LoVo (cell line): Measurements from ENCODE around the gene NOP9.
A peak's percentile ranks its signal among the peaks of the same experiment; 100 is the strongest.

Experiments
- DNase-seq: peaks from one replicate; pipeline ENCODE4 v3.0.0-alpha.2; 2016; ENCODE audit warnings: low spot score

The NOP9 gene, protein sequence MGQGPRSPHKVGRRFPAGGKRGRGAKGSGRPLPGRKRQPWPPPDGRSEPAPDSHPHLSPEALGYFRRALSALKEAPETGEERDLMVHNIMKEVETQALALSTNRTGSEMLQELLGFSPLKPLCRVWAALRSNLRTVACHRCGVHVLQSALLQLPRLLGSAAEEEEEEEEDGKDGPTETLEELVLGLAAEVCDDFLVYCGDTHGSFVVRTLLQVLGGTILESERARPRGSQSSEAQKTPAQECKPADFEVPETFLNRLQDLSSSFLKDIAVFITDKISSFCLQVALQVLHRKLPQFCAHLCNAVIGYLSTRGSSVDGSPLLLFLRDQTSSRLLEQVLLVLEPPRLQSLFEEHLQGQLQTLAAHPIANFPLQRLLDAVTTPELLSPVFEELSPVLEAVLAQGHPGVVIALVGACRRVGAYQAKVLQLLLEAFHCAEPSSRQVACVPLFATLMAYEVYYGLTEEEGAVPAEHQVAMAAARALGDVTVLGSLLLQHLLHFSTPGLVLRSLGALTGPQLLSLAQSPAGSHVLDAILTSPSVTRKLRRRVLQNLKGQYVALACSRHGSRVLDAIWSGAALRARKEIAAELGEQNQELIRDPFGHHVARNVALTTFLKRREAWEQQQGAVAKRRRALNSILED

GRCh38 chr14:24299255-24300191 is at the start of gene NOP9, which contains the start of gene DHRS1:
TSS of gene NOP9 (plus strand) at chr14:24299850. CDS start at chr14:24299955, 105 bp downstream.
TSS of gene DHRS1 (minus strand) at chr14:24299780. CDS start at chr14:24299106, 674 bp downstream.
- peak; percentile 94 for DNase-seq

DNA sequence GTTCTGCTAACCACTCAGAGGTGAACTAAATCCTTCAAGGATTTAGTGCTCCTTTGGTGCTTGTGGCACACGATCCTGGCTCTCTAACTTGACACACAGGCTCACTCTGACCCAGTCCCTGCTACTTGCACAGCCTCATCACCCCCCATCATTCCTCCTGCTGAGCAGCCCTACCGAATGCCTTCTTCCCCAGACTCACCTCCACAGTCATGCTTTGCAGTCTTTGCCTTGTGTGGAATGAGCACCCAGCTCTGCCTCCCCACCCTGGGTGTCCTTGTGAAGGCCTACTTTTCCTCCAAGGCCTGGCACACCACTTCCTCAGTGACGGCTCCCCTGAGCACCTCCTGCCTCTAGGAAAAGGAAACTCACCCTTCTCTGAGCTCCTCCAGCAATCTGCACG is 49.3 kb upstream of the NOP9 start:
- DNase-seq: no peak

DNA sequence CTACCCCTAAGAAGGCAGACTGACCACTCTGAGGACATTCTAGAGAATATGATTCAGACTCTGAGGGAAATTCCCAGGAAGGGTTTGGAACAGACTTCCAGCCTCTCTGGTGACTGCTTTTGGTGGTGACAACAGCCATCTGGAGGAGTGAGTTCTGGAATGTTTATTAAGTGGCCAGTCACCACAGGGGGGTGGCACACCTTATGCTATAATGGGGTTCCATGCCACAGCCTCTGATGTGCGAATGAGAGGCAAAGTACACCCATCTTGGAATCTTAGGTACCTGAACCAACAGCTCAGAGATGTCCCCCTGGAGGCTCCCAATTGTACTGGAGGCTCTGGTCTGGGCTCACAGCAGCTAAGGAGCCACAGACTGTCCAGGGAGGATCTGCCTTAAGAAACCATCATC is 47.8 kb upstream of the NOP9 start:
- DNase-seq: no peak

GRCh38 chr14:24252289-24253124 is 47.1 kb upstream of the NOP9 start:
- no peak for DNase-seq

DNA sequence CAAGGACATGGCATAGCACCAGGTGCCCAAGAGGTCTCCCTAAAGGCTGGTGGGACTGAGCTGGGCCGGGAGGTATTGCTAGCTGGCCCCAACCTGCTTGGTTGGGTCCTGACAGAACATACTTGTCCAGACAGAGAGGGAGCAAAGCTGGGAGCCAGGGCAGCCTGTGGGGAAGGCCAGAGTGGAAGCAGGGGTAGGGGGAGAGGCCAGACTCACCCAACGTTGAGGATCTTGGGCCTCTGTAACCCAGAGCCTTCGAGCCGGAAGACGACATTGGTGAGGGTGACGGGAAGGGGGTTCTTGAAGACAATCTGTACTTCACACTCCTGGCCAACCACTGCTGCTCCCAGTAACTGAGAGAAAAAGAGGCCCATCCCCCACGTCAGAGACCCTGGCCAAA is 45.7 kb upstream of the NOP9 start:
- DNase-seq: no peak

- DNase-seq: no peak
These were observed 44.8 kb upstream of the NOP9 start for GRCh38 chr14:24254630-24255392.

DNA sequence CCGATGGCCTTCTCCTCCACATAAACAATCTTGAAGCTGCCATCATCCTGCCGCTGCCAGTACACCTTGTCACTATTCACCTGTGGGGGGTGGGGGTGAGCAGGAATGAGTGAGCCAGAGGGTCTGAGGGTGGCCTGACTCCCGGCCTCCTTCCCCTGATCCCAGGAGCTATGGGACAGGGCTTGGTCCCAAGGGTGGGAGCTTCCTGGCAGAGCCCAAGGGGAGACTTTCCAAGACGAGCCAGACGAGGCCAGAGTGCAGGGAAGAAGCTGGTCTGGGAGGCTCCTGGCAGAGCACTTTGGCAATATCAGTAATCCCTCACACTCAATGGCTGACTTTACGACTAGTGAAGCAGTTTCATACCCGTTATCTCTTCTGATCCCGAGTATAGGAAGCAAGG is 44.2 kb upstream of the NOP9 start:
- DNase-seq: no peak

- DNase-seq: no peak
These were observed 43.5 kb upstream of the NOP9 start for GRCh38 chr14:24255931-24256711.

DNA sequence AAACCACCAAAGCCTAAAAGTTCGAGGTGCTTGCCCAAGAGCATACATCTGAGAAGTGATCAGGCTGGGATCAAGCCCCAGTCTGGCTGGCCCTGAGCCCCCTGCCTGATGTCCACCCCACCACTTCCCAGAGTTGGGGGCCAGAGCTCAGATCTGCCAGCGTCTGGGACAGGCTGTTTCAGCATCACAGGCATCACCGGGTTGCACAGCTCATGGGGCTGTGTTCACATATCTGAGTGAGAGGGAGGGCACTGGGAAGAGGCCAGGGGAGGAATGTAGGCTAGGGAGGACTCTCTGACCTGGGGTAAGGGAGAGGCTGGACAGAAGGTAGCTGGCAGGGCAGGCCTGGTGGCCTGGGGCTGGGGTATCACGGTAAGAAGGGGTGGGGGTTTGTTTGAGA is 42.7 kb upstream of the NOP9 start:
- no peak for DNase-seq

GRCh38 chr14:24258119-24258518 is 41.5 kb upstream of the NOP9 start:
- DNase-seq: no peak

DNA sequence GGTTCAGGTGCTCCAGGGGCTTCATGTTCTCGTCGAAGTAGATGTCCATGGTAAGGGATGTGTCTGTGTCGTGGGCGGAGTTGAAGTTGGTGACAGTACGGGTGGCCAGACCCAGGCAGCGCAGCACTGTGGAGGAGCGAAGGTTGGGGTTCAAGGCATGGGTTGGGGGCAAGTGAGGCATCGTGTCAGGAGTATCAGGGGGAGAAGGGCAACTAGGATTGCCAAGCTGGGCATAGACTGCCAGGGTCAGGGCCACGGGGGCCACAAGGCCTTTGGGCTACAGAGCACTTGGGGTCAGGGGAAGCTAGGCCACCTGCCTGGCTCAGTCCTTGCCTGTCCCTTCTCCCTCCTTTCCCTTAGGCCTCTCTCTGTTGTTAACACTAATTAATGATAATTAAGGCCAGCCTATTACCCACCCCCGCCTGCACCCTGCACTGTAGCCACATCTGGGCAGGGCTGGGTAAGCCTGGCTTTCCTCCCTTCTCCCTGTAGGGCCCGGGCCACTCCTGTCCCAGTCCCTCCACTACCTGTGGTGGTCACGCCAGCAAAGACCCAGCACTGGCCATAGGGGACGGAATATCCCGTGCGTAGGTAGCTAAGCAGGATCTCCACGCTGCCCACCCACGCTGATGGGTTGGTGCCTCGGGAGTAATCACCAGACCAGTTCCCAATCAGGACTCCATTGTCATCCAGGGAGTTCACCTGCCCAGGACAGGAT is 40.9 kb upstream of the NOP9 start:
- DNase-seq: no peak

- peak; percentile 40 for DNase-seq
These were observed 40.2 kb upstream of the NOP9 start for GRCh38 chr14:24259282-24260025.

DNA sequence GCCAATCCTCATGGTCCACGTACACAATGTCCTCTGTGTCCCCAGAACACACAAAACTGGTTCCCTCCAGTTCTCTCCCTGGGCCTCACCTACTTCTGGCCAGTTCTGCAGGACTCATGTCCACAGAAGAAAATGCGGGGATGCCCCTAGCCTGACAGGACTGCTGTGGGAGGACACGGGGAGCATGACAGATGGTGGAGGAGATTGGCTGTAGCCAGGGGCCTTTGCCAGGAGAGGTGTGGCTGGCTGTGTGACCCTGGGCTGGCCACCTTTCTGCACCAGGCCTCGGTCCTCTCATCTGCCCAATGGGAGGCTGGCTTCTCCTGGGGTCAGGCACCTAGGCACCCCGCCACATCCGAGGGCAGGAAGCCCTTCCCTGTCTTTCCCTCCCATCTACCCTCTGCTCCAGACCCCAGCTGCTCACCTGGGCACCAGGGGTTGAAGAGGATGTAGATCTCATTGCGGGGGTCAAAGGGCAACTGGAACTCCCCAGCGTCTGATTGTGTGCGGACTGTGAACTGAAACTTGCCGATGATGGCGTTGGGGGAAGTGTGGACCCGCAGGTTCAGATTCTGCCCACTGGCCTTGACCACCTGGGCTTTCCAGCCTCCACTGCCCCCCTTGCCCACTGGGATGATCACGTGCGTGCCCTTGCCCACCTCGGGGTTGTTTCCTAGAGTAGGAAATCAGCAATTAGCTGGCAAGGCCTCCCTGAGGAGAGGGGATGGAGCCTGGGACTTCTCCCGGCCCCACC is 39.4 kb upstream of the NOP9 start:
- DNase-seq: no peak

- DNase-seq: no peak
These were observed 38.9 kb upstream of the NOP9 start for GRCh38 chr14:24260780-24261157.

DNA sequence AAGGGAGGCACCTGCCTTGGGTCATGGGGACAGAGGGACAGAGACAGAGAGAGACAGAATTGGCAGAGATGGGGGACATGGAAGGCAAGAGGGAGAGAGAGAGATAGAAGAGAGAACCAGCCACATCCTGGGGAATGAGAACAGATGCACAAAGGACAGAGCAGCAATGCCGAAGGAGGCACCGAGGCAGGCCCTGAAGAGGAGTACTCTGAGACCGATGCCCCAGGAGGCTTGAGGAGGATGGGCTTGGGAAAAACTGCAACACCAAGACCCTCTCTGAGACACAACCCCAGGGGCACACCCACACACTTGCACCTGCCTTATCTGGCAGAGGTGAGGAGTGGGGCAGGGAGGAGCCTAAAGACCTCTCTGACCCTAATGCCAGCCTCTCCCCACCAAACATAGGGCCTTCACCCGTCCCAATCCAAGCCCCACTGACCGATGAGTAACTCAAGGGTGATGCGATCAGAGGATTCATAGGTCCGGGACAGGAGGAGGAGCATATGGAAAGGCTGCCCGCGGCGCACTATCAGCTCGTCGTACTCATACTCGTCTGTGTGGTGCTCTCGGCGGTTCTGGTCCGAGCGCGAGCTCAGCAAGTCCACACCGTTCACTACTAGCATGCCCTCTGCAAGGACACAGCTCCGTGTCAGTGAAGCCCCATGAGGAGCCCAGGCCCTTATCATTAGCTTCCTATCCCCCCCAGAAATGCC is 38.2 kb upstream of the NOP9 start:
- DNase-seq: no peak

DNA sequence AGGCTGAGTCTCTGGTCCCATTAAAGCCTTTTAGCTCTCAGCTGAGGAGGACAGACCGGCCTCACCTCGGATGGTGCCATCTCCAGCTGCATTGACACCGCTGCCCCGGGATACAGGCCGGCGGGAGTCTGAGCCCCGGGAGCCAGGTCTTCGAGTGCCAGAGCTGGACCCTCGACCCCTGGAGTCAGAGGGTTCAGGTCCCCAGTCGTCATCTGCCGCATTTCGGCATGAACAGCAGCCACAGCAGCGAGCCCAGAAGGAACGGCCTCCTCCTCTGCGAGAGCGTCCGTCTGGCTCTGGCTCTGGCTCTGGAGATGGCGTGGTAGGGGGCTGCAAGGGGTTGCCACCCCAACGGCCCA is 37.7 kb upstream of the NOP9 start:
- no peak for DNase-seq
